HepG2 (cell line): Measurements from ENCODE around the gene ZFYVE28. TPM values are rescaled to one million over a fixed set of nuclear protein-coding genes. Genes with fewer than 3 reads are reported as not detected.

ENCODE experiments used
- ATAC-seq: fragments of 200-7000 bp; cut with Tn5 transposase; 3 replicates; pipeline ENCODE4 v1.9.1; 2020; ENCODE audit warnings: mild to moderate bottlenecking, moderate library complexity
- BruUV-seq: library from RNA; stranded (reverse); fragments of 400-500 nt; replicated peaks from 2 replicates; lab custom pipeline; 2021; lab: Mats Ljungman, UMichigan
- CTCF ChIA-PET: fragments of 300-600 bp; formaldehyde crosslinking; extraction: SDS; loops from one replicate; lab custom pipeline; 2021; ENCODE audit warnings: low total read pairs, inconsistent platforms, low intra/inter-chr PET ratio; lab: Yijun Ruan, JAX
- POLR2A ChIA-PET: fragments of 350-600 bp; sonication (Branson Sonifier 250); formaldehyde crosslinking; loops from one replicate; lab custom pipeline; 2020; ENCODE audit warnings: antibody characterized with exemption, inconsistent platforms; lab: Yijun Ruan, JAX
- DNase-seq: peaks from one replicate; pipeline ENCODE4 v3.0.0-alpha.2; 2015; ENCODE audit warnings: low spot score
- FAIRE-seq: peaks from 3 replicates; lab custom pipeline; 2011; peaks lifted over from hg19 to GRCh38; lab: Jason Lieb, UNC
- H2AFZ ChIP-seq: one replicate; pipeline ENCODE4 v1.6.1; 2011; ENCODE audit warnings: low read length, inconsistent platforms
- H3K27ac ChIP-seq: fragments of 300-600 bp; 3 replicates; pipeline ENCODE4 v1.8.0; 2011; ENCODE audit warnings: mixed run types, mild to moderate bottlenecking, mixed read lengths, low read length, inconsistent platforms; ENCODE audit not compliant: insufficient read depth; ENCODE audit errors: extremely low read length
- H3K27me3 ChIP-seq, 2 experiments: fragments of 200-600 bp in 1 of 2; 2 replicates in 1 of 2; 3 replicates in 1 of 2; pipeline versions ENCODE4 v1.6.0 to v1.8.0; 2011; ENCODE audit warnings: low read length in 2 of 2, mild to moderate bottlenecking in 2 of 2, moderate library complexity in 2 of 2, inconsistent platforms in 1 of 2; ENCODE audit not compliant: insufficient read depth in 2 of 2, control insufficient read depth in 1 of 2
- H3K36me3 ChIP-seq, 2 experiments: fragments of 200-600 bp in 1 of 2; replicated peaks in 1 of 2; 2 replicates in 1 of 2; 3 replicates in 1 of 2; pipeline versions ENCODE4 v1.5.1 to v1.8.0; 2011; ENCODE audit warnings: low read length in 2 of 2, inconsistent platforms in 1 of 2; ENCODE audit not compliant: insufficient read depth in 2 of 2, control insufficient read depth in 1 of 2
- H3K4me1 ChIP-seq: 2 replicates; pipeline ENCODE4 v1.5.1; 2012; ENCODE audit warnings: low read length, inconsistent platforms; ENCODE audit not compliant: insufficient read depth
- H3K4me2 ChIP-seq: 2 replicates; pipeline ENCODE4 v1.6.0; 2011; ENCODE audit warnings: low read depth, low read length, inconsistent platforms
- H3K4me3 ChIP-seq, 3 experiments: fragments of 200-600 bp in 1 of 3; sonication (generic), shearing (Covaris generic) in 1 of 3; replicated peaks in 1 of 3; 2 replicates each; pipeline ENCODE4 v1.5.1; 2011 to 2016; ENCODE audit warnings: low read length in 3 of 3, inconsistent platforms in 2 of 3, low read depth in 2 of 3, mild to moderate bottlenecking in 2 of 3, control low read depth in 1 of 3, mixed read lengths in 1 of 3; ENCODE audit not compliant: insufficient read depth in 1 of 3
- H3K79me2 ChIP-seq: one replicate; pipeline ENCODE4 v1.6.1; 2011; ENCODE audit warnings: low read length, inconsistent platforms; ENCODE audit not compliant: insufficient read depth
- H3K9ac ChIP-seq: 2 replicates; pipeline ENCODE4 v1.6.0; 2011; ENCODE audit warnings: mild to moderate bottlenecking, low read depth, low read length, inconsistent platforms; ENCODE audit not compliant: insufficient read depth
- H3K9me3 ChIP-seq: 2 replicates; pipeline ENCODE4 v1.5.1; 2012; ENCODE audit warnings: mild to moderate bottlenecking, low read length
- H4K20me1 ChIP-seq: 2 replicates; pipeline ENCODE4 v1.6.0; 2011; ENCODE audit warnings: inconsistent platforms, mild to moderate bottlenecking, low read length, moderate library complexity; ENCODE audit not compliant: insufficient read depth
- AHDC1 ChIP-seq: sonication (generic); formaldehyde crosslinking; IDR thresholded peaks from 2 replicates; pipeline ENCODE4 v1.5.1; 2020; ENCODE audit warnings: mild to moderate bottlenecking, missing genetic modification reagents, borderline replicate concordance
- CBX5 ChIP-seq: sonication (generic); formaldehyde crosslinking; IDR thresholded peaks from 2 replicates; pipeline ENCODE4 v1.4.0; 2020; ENCODE audit warnings: missing genetic modification reagents, borderline replicate concordance
- CSRNP1 ChIP-seq: sonication (generic); formaldehyde crosslinking; IDR thresholded peaks from 2 replicates; pipeline ENCODE4 v1.8.1; 2023; ENCODE audit warnings: mild to moderate bottlenecking, missing genetic modification reagents
- MEIS2 ChIP-seq: sonication (generic); formaldehyde crosslinking; IDR thresholded peaks from 2 replicates; pipeline ENCODE4 v1.9.0; 2021; ENCODE audit warnings: mild to moderate bottlenecking, missing genetic modification reagents
- PATZ1 ChIP-seq: sonication (generic); formaldehyde crosslinking; IDR thresholded peaks from 2 replicates; pipeline ENCODE4 v1.4.0; 2020; ENCODE audit warnings: missing genetic modification reagents
- SMARCC2 ChIP-seq: fragments of 450-650 bp; IDR thresholded peaks from 2 replicates; pipeline ENCODE4 v1.6.1; 2017; ENCODE audit warnings: antibody characterized with exemption, mild to moderate bottlenecking
- ZBTB7A ChIP-seq: sonication (generic); formaldehyde crosslinking; IDR thresholded peaks from 2 replicates; pipeline ENCODE4 v1.8.0; 2022; ENCODE audit warnings: mild to moderate bottlenecking, missing genetic modification reagents
- ZNF292 ChIP-seq: sonication (generic); formaldehyde crosslinking; IDR thresholded peaks from 2 replicates; pipeline ENCODE4 v1.8.1; 2022; ENCODE audit warnings: mild to moderate bottlenecking, low read depth, missing genetic modification reagents, borderline replicate concordance
- ZNF343 ChIP-seq: sonication (generic); formaldehyde crosslinking; IDR thresholded peaks from 2 replicates; pipeline ENCODE4 v1.4.0; 2020; ENCODE audit warnings: mild to moderate bottlenecking, missing genetic modification reagents
- ZNF512B ChIP-seq: sonication (generic); formaldehyde crosslinking; IDR thresholded peaks from 2 replicates; pipeline ENCODE4 v1.5.1; 2020; ENCODE audit warnings: missing genetic modification reagents, mild to moderate bottlenecking, borderline replicate concordance
- WGBS: methylation state at CpG from one replicate; pipeline ENCODE4 v1.1.6; 2017; ENCODE audit warnings: low lambda C conversion rate; 5-methylcytosine and 5-hydroxymethylcytosine counted together
- in situ Hi-C: cut with HindIII; loops from 2 replicates; pipeline ENCODE4 v1.10.0; 2017; ENCODE audit warnings: low pct_unique_long_range_greater_than_20kb; ENCODE audit not compliant: extremely low pct_ligation_motif_present
- intact Hi-C: fragments of 100-400 bp; cut with micrococcal nuclease; formaldehyde crosslinking; loops from one replicate; pipeline ENCODE4 v1.10.0; 2022; ENCODE audit not compliant: unreplicated experiment
- polyA plus RNA-seq, 8 experiments: library from polyadenylated mRNA; depleted of rRNA in 3 of 8; stranded (reverse) in 7 of 8; unstranded in 1 of 8; fragments of >200 nt; fragmentation: Illumina TruSeq in 4 of 8; extraction: Trizol in 4 of 8; gene quantifications; 2 replicates each; pipeline versions ENCODE4 v1.2.1 to v1.2.3, GENCODE V29; 2011 to 2016; ENCODE audit warnings: low read depth in 4 of 8, missing spikeins in 1 of 8, mixed read lengths in 1 of 8; ENCODE audit not compliant: insufficient read depth in 1 of 8
- total RNA-seq, 5 experiments: library from RNA; depleted of rRNA; stranded (reverse); fragments of >200 nt; fragmentation: Illumina TruSeq; extraction: Trizol; gene quantifications; 2 replicates each; pipeline ENCODE4 v1.2.3, GENCODE V29; 2016; ENCODE audit warnings: low read depth in 1 of 5

Gene ZFYVE28
- total and polyA plus RNA-seq, 2 of the 13 experiments (the other 11 are each of a cell fraction or from before 2014, with no cell fraction given), result 0.12 to 0.22 TPM

GRCh38 chr4:2365054-2365912, 53.2 kb downstream of the ZFYVE28 start:
- intact Hi-C loops (no loop called here), in situ Hi-C loops (no loop called here)
- H2AFZ ChIP-seq, result no peak overlapping the region
- H3K9me3 ChIP-seq, result no peaks in the 10 kb centered on the region
- POLR2A ChIA-PET, result no interaction called here
- CTCF ChIA-PET, result no interaction called here
- WGBS, result 79% methylated on average over 32 of the region's 41 CpGs
- BruUV-seq, result no TSS peak
- FAIRE-seq (no peak), ATAC-seq (no peak), DNase-seq (no peak)
- H3K9ac ChIP-seq, result no peak overlapping the region
- peaks cover 6 to 25% of the 10 kb centered on the region in 2 experiments; a peak in 3 of 5 replicates for H3K27me3 ChIP-seq
- no peak overlapping the region for H3K4me2 ChIP-seq
- H3K4me1 ChIP-seq, result peaks cover 26% of the 10 kb centered on the region
- no peak overlapping the region for H3K27ac ChIP-seq
- H3K4me3 ChIP-seq, result no peak overlapping the region
- H3K36me3 ChIP-seq, result no peaks in the 10 kb centered on the region
- no peaks in the 10 kb centered on the region for H3K79me2 ChIP-seq
- no peaks in the 10 kb centered on the region for H4K20me1 ChIP-seq
- TF ChIP-seq CSRNP1 (CRISPR knock-in tag), result no peak
- TF ChIP-seq ZNF343 (CRISPR knock-in tag), result no peak
- TF ChIP-seq AHDC1 (CRISPR knock-in tag), result no peak
- no peak for TF ChIP-seq PATZ1 (CRISPR knock-in tag)
- no peak for TF ChIP-seq MEIS2 (CRISPR knock-in tag)
- TF ChIP-seq SMARCC2, result no peak
- TF ChIP-seq ZNF512B (CRISPR knock-in tag), result no peak
- no peak for TF ChIP-seq ZNF292 (CRISPR knock-in tag)
- TF ChIP-seq CBX5 (CRISPR knock-in tag), result no peak
- no peak for TF ChIP-seq ZBTB7A
